Testis (tissue), 3 donors: Measurements from ENCODE around the gene NXPH2. TPM values are rescaled to one million over a fixed set of nuclear protein-coding genes. Genes with fewer than 3 reads are reported as not detected.
"Not testable (repeated sequence)": the region's sequence is repeated elsewhere in the genome, so short reads cannot be mapped to it uniquely, and the experiment has no call there.

Experiments used
- DNase-seq: peaks from one replicate; pipeline ENCODE4 v3.0.0-alpha.2; 2019
- H3K27ac ChIP-seq, 2 donors: fragments of 200-600 bp; sonication (generic); one replicate each; pipeline ENCODE4 v1.5.1; 2019
- H3K27me3 ChIP-seq: fragments of 200-600 bp; sonication (generic); one replicate; pipeline ENCODE4 v1.5.1; 2019
- H3K36me3 ChIP-seq: fragments of 200-600 bp; sonication (generic); one replicate; pipeline ENCODE4 v1.5.1; 2017; ENCODE audit warnings: low read depth; ENCODE audit errors: missing control alignments
- H3K4me1 ChIP-seq: fragments of 200-600 bp; sonication (generic); one replicate; pipeline ENCODE4 v1.5.1; 2019
- H3K4me3 ChIP-seq, 2 donors: fragments of 200-600 bp; sonication (generic); one replicate each; pipeline ENCODE4 v1.5.1; 2017 to 2019
- H3K9me3 ChIP-seq: fragments of 200-600 bp; sonication (generic); one replicate; pipeline ENCODE4 v1.5.1; 2017
- CTCF ChIP-seq, 3 experiments: fragments of 450-650 bp in 2 of 3; fragments of 200-600 bp in 1 of 3; sonication (generic) in 1 of 3; IDR thresholded peaks; one replicate each; pipeline ENCODE4 v1.5.1; 2016 to 2019; ENCODE audit warnings: antibody characterized with exemption in 3 of 3, mild to moderate bottlenecking in 2 of 3, moderate library complexity in 1 of 3
- POLR2A ChIP-seq: fragments of 450-650 bp; IDR thresholded peaks from one replicate; pipeline ENCODE4 v1.6.1; 2017; ENCODE audit warnings: antibody characterized with exemption, mild to moderate bottlenecking, moderate library complexity
- WGBS, 2 donors: methylation state at CpG; one replicate each; pipeline ENCODE4 v1.1.5; 2018; 5-methylcytosine and 5-hydroxymethylcytosine counted together
- intact Hi-C: fragments of 100-400 bp; cut with DNase I; formaldehyde crosslinking; loops from one replicate; pipeline ENCODE4 v1.15.1; 2023; ENCODE audit warnings: low total_unique reads
- polyA plus RNA-seq: library from polyadenylated mRNA; stranded (reverse); fragments of 350-450 nt; fragmentation: Illumina TruSeq; extraction: RNeasy Lipid Tissue Mini Kit (QIAGEN cat#74804); gene quantifications from one replicate; pipeline ENCODE4 v1.2.3, GENCODE V29; 2014; ENCODE audit warnings: low read depth, low replicate concordance; ENCODE audit not compliant: insufficient read depth
- total RNA-seq, 2 donors: library from RNA; depleted of rRNA; stranded (reverse); fragments of >200 nt; gene quantifications; one replicate each; pipeline ENCODE4 v1.2.3, GENCODE V29; 2016

The NXPH2 gene
- total and polyA plus RNA-seq, 3 donors from 2014 or later, result 0.63 TPM; not detected in 2

GRCh38 chr2:138654146-138654545 lies 126.0 kb downstream of the NXPH2 start:
- intact Hi-C loops, result no loop called here
- H3K27me3 ChIP-seq, result no peaks in the 10 kb centered on the region
- no peaks in the 10 kb centered on the region for H3K9me3 ChIP-seq
- 80 to 92% methylated on average over 4 of the region's 4 CpGs for WGBS, 2 donors
- H3K36me3 ChIP-seq, result no peaks in the 10 kb centered on the region
- no peak overlapping the region for H3K4me3 ChIP-seq
- no peak overlapping the region for H3K27ac ChIP-seq
- TF ChIP-seq POLR2A (no peak), CTCF (IDR thresholded peaks at IDR 0.05) (no peak)
- DNase-seq, result no peak
- H3K4me1 ChIP-seq, result no peaks in the 10 kb centered on the region

GRCh38 chr2:138652378-138652777 lies 127.8 kb downstream of the NXPH2 start:
- Histone ChIP-seq H3K9me3 (no peaks in the 10 kb centered on the region), H3K4me1 (no peaks in the 10 kb centered on the region), H3K36me3 (no peaks in the 10 kb centered on the region), H3K27me3 (no peaks in the 10 kb centered on the region), H3K4me3 (no peak overlapping the region), H3K27ac (no peak overlapping the region)
- no peak for TF ChIP-seq CTCF (IDR thresholded peaks at IDR 0.05)
- TF ChIP-seq POLR2A, result no peak
- DNase-seq, result no peak
- WGBS, 2 donors, result 74 to 87% methylated on average over 5 of the region's 5 CpGs
- intact Hi-C loops, result no loop called here

DNA sequence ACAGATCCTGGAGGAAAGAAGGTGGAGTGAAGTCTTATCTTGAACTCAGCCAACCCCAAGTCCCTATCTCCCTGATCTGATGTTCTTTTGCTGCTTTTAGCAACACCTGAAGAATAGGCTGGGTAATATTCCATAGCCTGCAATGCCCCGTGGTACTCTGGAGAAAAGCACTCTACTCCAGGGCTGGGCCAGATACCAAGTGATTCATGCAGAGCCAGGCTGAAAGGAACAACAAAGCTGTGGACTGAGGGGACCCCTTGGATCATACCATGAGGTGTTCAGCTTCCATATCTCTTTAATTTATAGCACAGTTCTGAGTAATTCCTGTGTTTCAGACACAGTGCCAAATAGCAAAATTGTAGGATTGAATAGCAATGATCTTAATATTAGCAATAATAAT lies 130.6 kb downstream of the NXPH2 start:
- no peak for TF ChIP-seq CTCF (IDR thresholded peaks at IDR 0.05)
- TF ChIP-seq POLR2A, result no peak
- no peaks in the 10 kb centered on the region for H3K9me3 ChIP-seq
- no peak overlapping the region for H3K27ac ChIP-seq
- intact Hi-C loops, result no loop called here
- no peak overlapping the region for H3K4me3 ChIP-seq
- no peaks in the 10 kb centered on the region for H3K36me3 ChIP-seq
- 77 to 78% methylated on average over 1 of the region's 1 CpG for WGBS, 2 donors
- H3K4me1 ChIP-seq, result no peaks in the 10 kb centered on the region
- no peaks in the 10 kb centered on the region for H3K27me3 ChIP-seq
- no peak for DNase-seq

DNA sequence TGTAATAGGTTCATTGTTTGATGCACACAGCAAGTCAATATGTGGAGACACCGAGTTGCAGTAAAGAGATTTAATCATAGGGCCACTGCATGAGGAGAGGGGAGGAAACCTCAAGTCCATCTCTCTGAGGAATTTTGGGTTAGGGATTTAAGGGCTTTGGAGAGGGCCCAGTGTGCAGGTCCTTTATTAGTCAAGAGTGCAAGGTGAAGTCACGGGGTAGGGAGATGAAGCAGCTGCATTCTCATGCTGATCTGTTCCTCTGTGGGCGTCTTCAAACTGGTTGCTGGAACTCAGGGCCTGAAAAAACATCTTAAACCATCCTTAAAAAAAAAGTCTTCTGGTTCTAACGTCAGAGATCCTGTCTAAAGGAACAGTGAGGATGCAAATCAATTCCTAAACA lies 131.6 kb downstream of the NXPH2 start:
- Histone ChIP-seq H3K27me3 (no peaks in the 10 kb centered on the region), H3K4me3 (no peak overlapping the region), H3K36me3 (no peaks in the 10 kb centered on the region), H3K9me3 (no peaks in the 10 kb centered on the region), H3K27ac (no peak overlapping the region), H3K4me1 (no peaks in the 10 kb centered on the region)
- no peak for TF ChIP-seq CTCF (IDR thresholded peaks at IDR 0.05)
- TF ChIP-seq POLR2A, result no peak
- intact Hi-C loops, result no loop called here
- WGBS, 2 donors, result 53 to 60% methylated on average over 4 of the region's 4 CpGs
- no peak for DNase-seq

- intact Hi-C loops, H3K4me1 ChIP-seq, H3K9me3 ChIP-seq, H3K27ac ChIP-seq, DNase-seq, H3K36me3 ChIP-seq, H3K27me3 ChIP-seq, H3K4me3 ChIP-seq: not testable (repeated sequence)
- WGBS, 2 donors, result 62 to 71% methylated on average over 9 to 10 of the region's 10 CpGs
Measured at GRCh38 chr2:138644776-138645175, 135.4 kb downstream of the NXPH2 start.
